Measurements from ENCODE around the gene FSD1L.

- TF ChIP-seq BCL3 (IDR thresholded peaks at IDR 0.05) (no peak), CTCF (IDR thresholded peaks at IDR 0.05) (no peak), POLR2A (IDR thresholded peaks at IDR 0.05; ENCODE audit: low read length) (no peak), E2F6 (IDR thresholded peaks at IDR 0.05; ENCODE audit: borderline replicate concordance, low read depth) (no peak)
Observed at GRCh38 chr9:105437704-105438103, 10.1 kb upstream of the FSD1L start.
